ENCODE data around the gene PUS7.
"Not testable (repeated sequence)": the region's sequence is repeated elsewhere in the genome, so short reads cannot be mapped to it uniquely, and the experiment has no call there.

The PUS7 gene, protein sequence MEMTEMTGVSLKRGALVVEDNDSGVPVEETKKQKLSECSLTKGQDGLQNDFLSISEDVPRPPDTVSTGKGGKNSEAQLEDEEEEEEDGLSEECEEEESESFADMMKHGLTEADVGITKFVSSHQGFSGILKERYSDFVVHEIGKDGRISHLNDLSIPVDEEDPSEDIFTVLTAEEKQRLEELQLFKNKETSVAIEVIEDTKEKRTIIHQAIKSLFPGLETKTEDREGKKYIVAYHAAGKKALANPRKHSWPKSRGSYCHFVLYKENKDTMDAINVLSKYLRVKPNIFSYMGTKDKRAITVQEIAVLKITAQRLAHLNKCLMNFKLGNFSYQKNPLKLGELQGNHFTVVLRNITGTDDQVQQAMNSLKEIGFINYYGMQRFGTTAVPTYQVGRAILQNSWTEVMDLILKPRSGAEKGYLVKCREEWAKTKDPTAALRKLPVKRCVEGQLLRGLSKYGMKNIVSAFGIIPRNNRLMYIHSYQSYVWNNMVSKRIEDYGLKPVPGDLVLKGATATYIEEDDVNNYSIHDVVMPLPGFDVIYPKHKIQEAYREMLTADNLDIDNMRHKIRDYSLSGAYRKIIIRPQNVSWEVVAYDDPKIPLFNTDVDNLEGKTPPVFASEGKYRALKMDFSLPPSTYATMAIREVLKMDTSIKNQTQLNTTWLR

GRCh38 chr7:105521717-105522463 is at the start of gene PUS7:
TSS of gene PUS7 (minus strand) at chr7:105522271. CDS start at chr7:105508512, 13,759 bp downstream.
- DNase-seq (ENCODE audit: low read depth in 2 of 2): peak; percentile 57 to 69

GRCh38 chr7:105567821-105568220 is 45.8 kb upstream of the PUS7 start:
- no peak for DNase-seq (ENCODE audit: low read depth in 2 of 2)

DNA sequence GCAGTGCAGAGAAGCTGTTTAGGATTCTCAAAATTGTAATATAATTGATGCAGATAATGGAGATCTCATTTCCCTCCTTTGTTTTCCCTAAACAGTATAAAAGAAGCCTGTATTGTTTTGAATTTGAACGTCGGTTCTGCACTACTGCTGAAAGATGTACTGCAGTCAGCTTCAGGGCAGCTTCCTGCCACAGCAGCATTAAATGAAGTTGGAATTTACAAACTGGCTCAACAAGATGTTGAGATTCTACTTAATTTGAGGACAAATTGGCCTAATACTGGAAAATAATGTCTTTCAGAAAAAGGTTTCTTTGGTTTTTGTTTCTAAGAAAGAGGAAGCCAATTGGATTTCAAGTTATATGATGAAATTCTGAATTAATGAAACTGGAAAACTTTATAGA is 45.0 kb upstream of the PUS7 start:
- DNase-seq (ENCODE audit: low read depth in 2 of 2): no peak

DNA sequence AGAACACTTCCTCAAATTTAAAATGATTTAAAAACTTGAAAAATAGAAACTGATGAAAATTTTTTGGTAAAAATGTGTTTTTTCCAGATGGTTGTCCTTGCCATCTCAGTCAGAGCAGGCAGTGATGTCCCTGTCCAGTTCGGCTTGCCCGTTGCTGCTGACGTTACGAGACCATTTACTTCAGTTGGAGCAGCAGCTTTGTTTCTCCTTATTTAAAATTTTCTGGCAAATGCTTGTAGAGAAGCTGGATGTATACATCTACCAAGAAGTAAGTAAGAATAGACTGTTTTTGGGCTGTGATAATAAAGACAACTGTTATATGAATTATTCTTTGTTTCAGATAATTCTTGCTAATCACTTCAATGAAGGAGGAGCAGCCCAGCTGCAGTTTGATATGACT is 43.1 kb upstream of the PUS7 start:
- no peak for DNase-seq (ENCODE audit: low read depth in 2 of 2)

- DNase-seq (ENCODE audit: low read depth in 2 of 2): no peak
These were observed 37.9 kb upstream of the PUS7 start for GRCh38 chr7:105559926-105560325.

DNA sequence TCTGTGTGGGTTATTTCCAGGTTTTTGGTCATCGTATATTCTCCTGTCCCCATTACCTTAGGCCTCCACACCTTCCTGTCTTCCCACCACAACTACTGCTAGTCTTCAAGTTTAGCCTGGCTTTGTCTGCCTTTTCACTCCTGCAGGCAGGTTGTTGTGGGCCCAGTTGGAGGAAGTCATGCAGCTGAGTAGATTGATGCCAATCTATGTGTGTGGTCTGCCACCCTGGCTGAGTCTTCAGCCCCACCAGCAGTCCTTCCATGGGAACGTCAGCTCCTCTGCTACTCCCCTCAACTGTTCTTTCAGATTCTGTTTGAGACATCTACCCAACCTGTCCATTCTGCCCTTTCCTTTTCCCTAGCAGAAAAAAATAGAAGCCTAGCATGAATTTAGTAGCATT is 16.3 kb upstream of the PUS7 start:
- no peak for DNase-seq (ENCODE audit: low read depth in 2 of 2)

DNA sequence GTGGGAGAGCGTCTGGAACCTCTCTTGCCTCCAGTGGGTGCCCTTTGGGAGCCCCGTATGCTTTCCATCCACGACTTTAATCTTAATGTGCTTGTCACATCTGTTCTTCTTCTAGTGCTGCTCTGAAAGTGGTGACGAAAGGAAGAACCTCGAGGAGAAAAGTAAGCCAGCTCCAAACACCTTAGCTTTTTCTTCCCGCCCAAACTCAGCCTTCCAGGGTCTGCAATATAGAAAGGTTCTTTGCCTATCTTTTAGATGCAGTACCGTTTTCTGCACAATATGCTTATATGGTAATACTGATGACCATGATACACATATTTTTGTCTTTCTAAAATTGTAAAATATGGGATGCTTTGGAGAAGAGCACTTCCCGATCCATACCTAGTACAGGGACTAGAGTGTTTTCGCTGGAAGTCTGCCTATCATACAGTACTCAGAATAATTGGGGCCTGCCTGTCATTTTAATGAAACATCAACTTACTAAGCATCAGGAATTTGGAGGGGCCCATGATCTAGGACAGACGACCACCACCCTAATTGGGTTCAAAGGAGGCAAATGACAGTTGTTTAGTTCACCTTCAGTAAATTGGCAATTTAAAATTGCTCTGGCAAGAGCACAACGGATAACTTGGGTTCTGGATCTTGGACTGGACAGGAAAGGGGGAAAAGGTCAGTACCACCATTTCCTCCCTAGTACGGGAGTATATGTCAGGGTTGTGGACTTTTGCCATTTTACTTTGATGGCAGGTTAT is 10.8 kb upstream of the PUS7 start:
- DNase-seq (ENCODE audit: low read depth in 2 of 2): no peak

GRCh38 chr7:105531792-105532671 is 10.0 kb upstream of the PUS7 start, which contains the start of gene RINT1:
TSS of gene RINT1 (plus strand) at chr7:105532201. CDS start at chr7:105532316, 115 bp downstream.
- peak; percentile 78 to 82 for DNase-seq (ENCODE audit: low read depth in 2 of 2)

DNA sequence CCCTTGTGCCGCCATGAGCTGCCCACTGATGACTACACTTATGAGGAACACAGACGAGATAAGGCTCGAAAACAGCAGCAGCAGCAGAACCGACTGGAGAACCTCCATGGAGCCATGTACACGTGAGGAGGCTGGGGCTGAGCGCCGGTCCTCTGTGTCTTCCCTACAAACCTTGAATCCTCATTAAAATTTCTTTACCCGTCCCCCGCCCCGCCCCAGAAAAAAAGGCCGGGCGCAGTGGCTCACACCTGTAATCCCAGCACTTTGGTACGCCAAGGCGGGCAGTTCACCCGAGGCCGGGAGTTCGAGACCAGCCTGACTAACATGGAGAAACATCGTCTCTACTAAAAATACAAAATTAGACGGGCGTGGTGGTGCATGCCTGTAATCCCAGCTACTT is 8.5 kb upstream of the PUS7 start:
- DNase-seq (ENCODE audit: low read depth in 2 of 2): no peak

GRCh38 chr7:105530126-105530525 is 8.1 kb upstream of the PUS7 start:
- no peak for DNase-seq (ENCODE audit: low read depth in 2 of 2)

GRCh38 chr7:105527737-105528136 is 5.7 kb upstream of the PUS7 start:
- DNase-seq (ENCODE audit: low read depth in 2 of 2): not testable (repeated sequence)

DNA sequence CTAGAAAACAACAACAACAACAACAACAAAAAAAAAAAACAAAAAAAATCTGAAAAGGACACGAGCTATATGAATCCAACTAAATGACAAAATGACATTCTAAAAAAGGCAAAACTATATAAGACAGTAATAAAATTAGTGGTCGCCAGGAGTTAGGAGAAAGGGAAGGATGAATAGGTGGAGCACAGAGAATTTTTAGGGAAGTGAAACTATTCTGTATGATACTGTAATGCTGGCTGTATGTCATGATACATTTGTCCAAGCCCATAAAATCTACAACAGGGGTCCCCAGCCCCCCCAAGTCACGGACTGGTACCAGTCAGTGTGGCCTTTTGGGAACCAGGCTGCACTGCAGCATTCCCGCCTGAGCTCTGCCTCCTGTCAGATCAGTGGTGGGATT is 2.8 kb upstream of the PUS7 start:
- DNase-seq (ENCODE audit: low read depth in 2 of 2): no peak

- DNase-seq (ENCODE audit: low read depth in 2 of 2): not testable (repeated sequence)
These were observed 2.4 kb upstream of the PUS7 start for GRCh38 chr7:105524423-105524822.

GRCh38 chr7:105521027-105521716 is 899 bp downstream of the PUS7 start:
- peak; percentile 19 to 32 for DNase-seq (ENCODE audit: low read depth in 2 of 2)

DNA sequence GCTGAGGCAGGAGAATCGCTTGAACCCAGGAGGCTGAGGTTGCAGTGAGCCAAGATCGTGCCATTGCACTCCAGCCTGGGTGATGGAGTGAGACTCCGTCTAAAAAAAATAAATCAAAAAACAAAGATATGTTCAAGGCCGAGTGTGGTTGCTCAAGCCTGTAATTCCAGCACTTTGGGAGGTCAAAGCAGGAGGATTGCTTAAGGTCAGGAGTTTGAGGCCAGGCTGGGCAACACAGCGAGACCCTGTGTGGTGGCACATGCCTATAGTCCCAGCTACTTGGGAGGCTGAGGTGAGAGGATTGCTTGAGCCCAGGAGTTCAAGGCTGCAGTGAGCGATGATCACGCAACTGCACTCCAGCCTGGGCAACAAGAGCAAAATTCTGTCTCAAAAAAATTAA is 1.5 kb downstream of the PUS7 start:
- DNase-seq (ENCODE audit: low read depth in 2 of 2): not testable (repeated sequence)

DNA sequence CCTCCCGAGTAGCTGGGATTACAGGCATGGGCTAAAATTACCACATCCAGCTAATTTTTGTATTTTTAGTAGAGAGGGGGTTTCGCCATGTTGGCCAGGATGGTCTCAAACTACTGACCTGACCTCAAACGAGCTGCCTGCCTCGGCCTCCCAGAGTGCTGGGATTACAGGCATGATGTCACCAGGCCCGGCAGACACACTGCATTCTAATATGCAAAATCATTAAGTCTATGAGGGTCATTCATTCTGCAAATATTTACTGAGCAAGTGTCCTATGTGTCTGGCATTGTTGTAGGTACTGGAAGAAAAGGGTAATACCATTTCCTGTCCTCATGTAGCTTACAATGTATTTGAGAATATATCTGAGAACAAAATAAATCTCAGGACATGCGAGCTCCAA is 2.7 kb downstream of the PUS7 start:
- no peak for DNase-seq (ENCODE audit: low read depth in 2 of 2)

DNA sequence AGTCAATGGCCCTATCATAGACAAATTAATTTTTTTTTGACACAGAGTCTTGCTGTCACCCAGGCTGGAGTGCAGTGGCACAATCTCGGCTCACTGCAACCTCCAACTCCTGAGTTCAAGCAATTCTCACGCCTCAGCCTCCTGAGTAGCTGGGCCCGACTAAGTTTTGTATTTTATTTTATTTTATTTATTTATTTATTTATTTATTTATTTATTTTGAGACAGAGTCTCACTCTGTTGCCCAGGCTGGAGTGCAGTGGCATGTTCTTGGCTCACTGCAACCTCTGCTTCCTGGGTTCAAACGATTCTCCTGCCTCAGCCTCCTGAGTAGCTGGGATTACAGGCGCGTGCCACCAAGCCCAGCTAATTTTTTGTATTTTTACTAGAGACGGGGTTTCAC is 6.5 kb downstream of the PUS7 start:
- not testable (repeated sequence) for DNase-seq (ENCODE audit: low read depth in 2 of 2)

GRCh38 chr7:105512926-105513526 is 9.0 kb downstream of the PUS7 start:
- DNase-seq (ENCODE audit: low read depth in 2 of 2): no peak

- no peak for DNase-seq (ENCODE audit: low read depth in 2 of 2)
These were observed 9.7 kb downstream of the PUS7 start for GRCh38 chr7:105512415-105512814.

DNA sequence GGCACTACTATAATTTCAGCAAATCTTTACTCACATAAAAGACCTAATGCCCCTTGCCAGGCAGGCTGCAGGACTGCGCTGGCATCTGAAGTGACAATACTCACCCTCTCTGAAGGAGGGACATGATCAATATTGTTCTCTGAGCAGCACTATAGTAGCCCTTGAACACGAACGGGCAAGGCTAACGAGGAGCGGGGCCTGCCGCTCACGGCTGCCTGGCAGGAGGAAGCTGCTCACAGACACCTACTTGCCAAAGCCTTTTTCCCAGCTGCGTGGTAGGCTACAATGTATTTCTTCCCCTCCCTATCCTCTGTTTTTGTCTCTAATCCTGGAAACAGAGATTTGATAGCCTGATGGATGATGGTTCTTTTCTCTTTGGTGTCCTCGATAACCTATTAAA is 19.9 kb downstream of the PUS7 start:
- no peak for DNase-seq (ENCODE audit: low read depth in 2 of 2)
